ENCODE data around the gene KANTR.

Gene KANTR

DNA sequence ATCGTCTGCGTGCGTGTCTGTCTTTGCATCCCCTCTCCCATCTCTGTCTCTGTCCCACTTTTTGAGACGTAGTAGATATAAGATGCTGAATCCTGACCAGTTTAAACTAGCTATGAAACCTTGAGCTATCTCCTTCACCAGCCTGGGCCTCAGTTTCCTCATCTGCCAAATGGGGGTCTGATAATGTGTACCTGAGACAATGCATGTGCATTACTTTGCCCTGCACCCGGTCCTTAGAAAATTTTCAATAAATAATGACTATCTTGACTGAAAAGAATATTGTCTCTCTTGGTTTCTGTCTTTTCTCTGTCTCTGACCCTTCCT, 602 bp downstream of the KANTR start:
- peak overlapping the region; percentile 76 for H3K4me3 ChIP-seq (replicated peaks; ENCODE audit: low read depth, low read length)
- TF ChIP-seq CTCF (IDR thresholded peaks at IDR 0.05; ENCODE audit: low read depth, low read length, missing control alignments), result no peak
- DNase-seq (ENCODE audit: extremely low read depth, low read depth), result no peak

- no peak for TF ChIP-seq CTCF (IDR thresholded peaks at IDR 0.05; ENCODE audit: low read depth, low read length, missing control alignments)
- peak overlapping the region; percentile 76 for H3K4me3 ChIP-seq (replicated peaks; ENCODE audit: low read depth, low read length)
- DNase-seq (ENCODE audit: extremely low read depth, low read depth), result no peak
Measured at GRCh38 chrX:53095796-53096195, 1.9 kb downstream of the KANTR start.

GRCh38 chrX:53114864-53115549, 21.1 kb downstream of the KANTR start:
- no peak for TF ChIP-seq CTCF (IDR thresholded peaks at IDR 0.05; ENCODE audit: low read depth, low read length, missing control alignments)
- DNase-seq (ENCODE audit: extremely low read depth, low read depth), result no peak
- H3K4me3 ChIP-seq (replicated peaks; ENCODE audit: low read depth, low read length), result no peak overlapping the region

DNA sequence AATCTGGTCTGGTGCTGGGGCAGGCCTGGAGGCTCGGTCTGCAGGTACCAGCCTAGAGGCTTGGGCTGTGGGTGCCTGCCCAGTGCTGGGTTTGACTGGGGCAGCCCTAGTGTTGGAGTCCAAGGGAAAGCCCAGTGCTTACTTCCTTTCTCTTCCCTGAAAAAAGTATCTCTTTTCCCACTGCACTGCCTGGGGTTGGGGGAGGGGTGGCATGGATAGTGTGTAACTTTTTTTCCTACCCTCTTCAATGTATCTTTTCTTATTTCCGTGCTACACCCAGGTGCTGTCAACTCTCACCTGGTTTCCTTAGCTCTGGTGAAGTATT, 21.6 kb downstream of the KANTR start:
- no peak for TF ChIP-seq CTCF (IDR thresholded peaks at IDR 0.05; ENCODE audit: low read depth, low read length, missing control alignments)
- DNase-seq (ENCODE audit: extremely low read depth, low read depth), result no peak
- H3K4me3 ChIP-seq (replicated peaks; ENCODE audit: low read depth, low read length), result no peak overlapping the region

GRCh38 chrX:53116101-53116500, 22.2 kb downstream of the KANTR start:
- no peak for TF ChIP-seq CTCF (IDR thresholded peaks at IDR 0.05; ENCODE audit: low read depth, low read length, missing control alignments)
- H3K4me3 ChIP-seq (replicated peaks; ENCODE audit: low read depth, low read length), result no peak overlapping the region
- no peak for DNase-seq (ENCODE audit: extremely low read depth, low read depth)

- no peak for DNase-seq (ENCODE audit: extremely low read depth, low read depth)
- no peak overlapping the region for H3K4me3 ChIP-seq (replicated peaks; ENCODE audit: low read depth, low read length)
- TF ChIP-seq CTCF (IDR thresholded peaks at IDR 0.05; ENCODE audit: low read depth, low read length, missing control alignments), result no peak
Measured at GRCh38 chrX:53122013-53122412, 28.1 kb downstream of the KANTR start.

DNA sequence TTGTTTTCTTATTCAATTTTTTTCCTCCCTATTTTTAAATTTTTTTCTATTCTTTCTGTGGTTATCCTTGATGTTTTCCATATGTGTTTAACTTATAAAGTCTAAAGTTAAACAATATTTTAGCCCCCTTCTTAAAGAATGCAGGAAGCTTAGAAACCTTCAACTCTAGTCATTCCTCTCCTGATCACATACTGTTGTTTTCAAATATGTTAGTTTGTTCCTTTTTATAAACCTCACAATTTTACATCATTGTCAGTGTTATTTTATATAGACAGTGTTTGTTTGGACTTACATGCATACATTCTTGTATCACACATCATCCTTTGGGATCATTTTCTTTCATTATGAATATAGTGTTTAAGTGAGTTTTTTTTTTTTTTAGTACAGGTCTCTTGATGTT, 31.6 kb downstream of the KANTR start:
- no peak for DNase-seq (ENCODE audit: extremely low read depth, low read depth)
- no peak for TF ChIP-seq CTCF (IDR thresholded peaks at IDR 0.05; ENCODE audit: low read depth, low read length, missing control alignments)
- H3K4me3 ChIP-seq (replicated peaks; ENCODE audit: low read depth, low read length), result no peak overlapping the region

All from HFF-Myc (cell line).